A549 (cell line): Measurements from ENCODE around the gene SDF2.
"Not testable (repeated sequence)": the region's sequence is repeated elsewhere in the genome, so short reads cannot be mapped to it uniquely, and the experiment has no call there.

Experiments
- BHLHE40 ChIP-seq: IDR thresholded peaks from 2 replicates; pipeline ENCODE4 v1.6.1; 2012; ENCODE audit warnings: low read depth, low read length, inconsistent platforms
- CTCF ChIP-seq: fragments of >200 bp; sonication (Bioruptor Twin); formaldehyde crosslinking; IDR thresholded peaks from 3 replicates; pipeline ENCODE4 v1.5.1; 2016
- E2F6 ChIP-seq: IDR thresholded peaks from 2 replicates; pipeline ENCODE4 v1.6.1; 2012; ENCODE audit warnings: low read depth, borderline replicate concordance
- PHF8 ChIP-seq: fragments of 200-600 bp; sonication (generic); IDR thresholded peaks from 2 replicates; pipeline ENCODE4 v1.6.1; 2016; ENCODE audit warnings: low read depth, mild to moderate bottlenecking, antibody characterized with exemption, moderate library complexity, borderline replicate concordance
- POLR2A ChIP-seq: IDR thresholded peaks from 2 replicates; pipeline ENCODE4 v1.6.1; 2012; ENCODE audit warnings: mild to moderate bottlenecking, low read length
- POLR2AphosphoS2 ChIP-seq: conservative IDR thresholded peaks from 2 replicates; pipeline ENCODE4 v1.6.1; 2012; ENCODE audit warnings: low read length, improper control_type of control experiment, inconsistent platforms
- RNF2 ChIP-seq: fragments of 200-600 bp; sonication (generic); IDR thresholded peaks from 2 replicates; pipeline ENCODE4 v1.6.1; 2016; ENCODE audit warnings: low read depth, mild to moderate bottlenecking, antibody characterized with exemption, moderate library complexity, borderline replicate concordance
- USF2 ChIP-seq: fragments of 450-650 bp; IDR thresholded peaks from 2 replicates; pipeline ENCODE4 v1.6.1; 2014; ENCODE audit warnings: antibody characterized with exemption

GRCh38 chr17:28659497-28659881 lies 2.2 kb downstream of the SDF2 start:
- TF ChIP-seq CTCF, RNF2, USF2, PHF8, POLR2AphosphoS2, BHLHE40, E2F6, POLR2A: not testable (repeated sequence)
